CD4-positive, alpha-beta T cell treated with Interferon gamma for 1 hour (primary cell): ENCODE data around the gene CAPN10.

Experiments used
- DNase-seq: peaks from one replicate; pipeline ENCODE4 v3.0.0-alpha.2; 2020

CAPN10 gene

DNA sequence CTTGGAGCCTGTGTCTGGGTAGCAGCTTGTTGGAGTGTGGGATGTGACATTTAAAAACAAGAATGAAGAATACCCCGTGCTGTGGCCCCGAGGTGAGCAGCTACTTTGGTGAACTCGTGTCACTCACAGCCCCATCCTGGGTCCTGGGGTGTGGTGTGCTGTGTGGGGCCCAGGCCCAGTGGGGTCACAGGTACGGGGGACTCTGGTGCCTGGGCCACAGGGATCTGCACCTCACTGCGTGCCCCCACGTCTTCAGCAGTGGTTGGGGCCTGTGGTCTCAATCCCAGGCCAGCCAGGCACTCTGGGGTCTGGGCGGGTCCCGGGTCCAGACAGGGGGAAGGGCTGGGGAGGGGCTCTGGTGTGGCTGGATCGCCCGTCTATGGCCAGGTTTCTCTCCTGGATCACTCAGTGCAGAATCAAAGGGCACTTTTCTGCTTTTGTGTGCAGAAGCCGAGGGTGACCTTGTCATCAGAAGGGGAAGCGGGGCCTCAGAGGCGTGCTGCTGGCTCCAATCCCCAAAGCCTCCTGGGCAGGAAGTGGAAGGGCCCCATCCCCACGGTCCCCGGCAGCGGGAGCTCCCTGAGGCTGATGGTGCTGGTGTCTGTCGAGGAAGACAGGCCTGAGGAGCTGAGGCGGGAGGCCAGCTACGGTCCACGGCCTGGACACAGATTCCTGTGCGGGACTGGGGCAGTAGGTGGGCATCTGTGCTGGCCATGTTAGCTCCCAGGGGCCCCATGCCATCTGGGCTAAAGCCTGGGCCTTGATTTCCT, 40.2 kb downstream of the CAPN10 start:
- DNase-seq: peak; percentile 57

DNA sequence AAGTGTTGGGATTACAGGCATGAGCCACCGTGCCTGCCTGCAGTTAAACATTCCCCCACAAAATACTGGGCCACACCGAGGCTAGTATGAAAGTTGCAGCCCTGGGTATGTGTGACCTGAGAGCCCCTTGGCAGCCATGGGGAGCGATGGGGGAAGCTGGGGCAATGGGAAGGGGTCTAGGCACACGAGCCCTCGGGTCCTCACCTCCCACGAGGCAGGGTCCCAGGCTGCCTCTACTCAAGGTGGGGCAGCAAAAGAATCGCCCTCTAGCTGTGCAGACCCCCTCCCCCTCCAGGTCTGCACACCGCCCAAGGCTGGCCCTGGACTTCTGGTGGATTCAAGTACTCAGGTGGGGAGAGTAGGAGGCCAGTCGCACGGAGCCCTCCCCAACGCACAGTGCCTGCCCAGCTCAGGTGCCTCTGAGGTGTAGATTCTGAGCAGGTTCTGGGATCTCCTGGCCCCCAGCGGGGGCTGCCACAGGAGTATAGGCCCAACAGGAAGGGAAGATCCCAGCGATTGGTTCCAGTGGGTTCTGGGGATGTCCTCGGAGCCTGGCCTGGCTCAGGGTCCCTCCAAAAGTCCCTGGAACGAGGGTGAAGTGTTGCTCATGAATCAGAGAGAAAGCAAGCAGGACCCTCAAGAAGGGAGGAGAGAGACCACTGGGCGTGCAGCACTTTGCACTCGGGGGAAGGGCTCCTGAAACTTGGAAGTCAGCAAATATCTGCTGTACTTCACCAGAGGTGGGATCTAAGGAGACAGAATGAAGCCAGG, 41.4 kb downstream of the CAPN10 start:
- no peak for DNase-seq

GRCh38 chr2:240628507-240628807, 41.9 kb downstream of the CAPN10 start:
- DNase-seq: no peak

DNA sequence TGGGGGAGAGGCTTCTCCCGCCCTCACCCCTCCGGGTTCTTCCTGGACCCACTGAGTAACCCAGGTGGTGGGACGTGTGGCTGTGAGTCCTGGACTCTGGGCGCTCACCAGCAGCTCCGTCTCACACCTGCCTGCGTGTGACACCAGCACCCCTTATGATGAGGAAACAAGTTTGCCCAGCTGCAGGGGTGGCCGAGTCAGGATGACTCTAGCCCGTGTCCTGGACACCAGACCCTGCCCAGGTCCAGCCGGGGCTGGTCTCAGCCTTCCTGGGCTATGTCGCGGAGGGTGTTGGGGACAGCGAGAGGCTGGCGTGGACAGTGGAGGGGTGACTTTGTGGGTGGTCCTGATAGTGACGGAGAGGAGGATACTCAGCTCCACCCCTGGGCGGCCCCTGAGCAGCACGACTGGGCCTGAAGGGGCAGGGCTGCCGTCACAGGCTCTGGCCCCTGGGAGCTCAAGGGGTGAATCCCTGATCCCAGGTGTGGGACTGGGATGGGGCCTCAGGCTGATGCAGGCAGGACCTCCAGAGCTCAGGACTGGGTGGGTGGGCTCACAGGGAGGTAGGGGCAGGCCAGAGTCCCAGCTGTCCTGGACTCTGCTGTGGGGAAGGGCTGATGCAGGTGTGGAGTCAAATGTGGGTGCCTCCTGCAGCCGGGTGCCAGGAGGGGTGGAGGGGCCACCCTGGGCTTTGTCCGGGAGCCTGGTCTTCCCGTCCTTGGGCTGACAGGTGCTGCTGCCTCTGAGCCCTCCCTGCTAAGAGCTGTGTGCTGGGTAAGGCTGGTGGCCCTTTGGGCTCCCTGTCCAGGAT, 42.5 kb downstream of the CAPN10 start:
- DNase-seq: no peak

DNA sequence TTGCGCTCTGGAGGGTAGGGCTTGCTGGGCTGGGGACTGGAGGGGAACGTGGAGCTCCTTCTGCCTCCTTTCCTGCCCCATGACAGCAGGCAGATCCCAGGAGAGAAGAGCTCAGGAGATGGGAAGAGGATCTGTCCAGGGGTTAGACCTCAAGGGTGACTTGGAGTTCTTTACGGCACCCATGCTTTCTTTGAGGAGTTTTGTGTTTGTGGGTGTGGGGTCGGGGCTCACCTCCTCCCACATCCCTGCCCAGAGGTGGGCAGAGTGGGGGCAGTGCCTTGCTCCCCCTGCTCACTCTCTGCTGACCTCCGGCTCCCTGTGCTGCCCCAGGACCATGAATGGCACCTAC, 43.1 kb downstream of the CAPN10 start:
- DNase-seq: no peak

GRCh38 chr2:240629968-240630770, 43.6 kb downstream of the CAPN10 start:
- DNase-seq: no peak

- no peak for DNase-seq
Measured at GRCh38 chr2:240630771-240631547, 44.4 kb downstream of the CAPN10 start.

DNA sequence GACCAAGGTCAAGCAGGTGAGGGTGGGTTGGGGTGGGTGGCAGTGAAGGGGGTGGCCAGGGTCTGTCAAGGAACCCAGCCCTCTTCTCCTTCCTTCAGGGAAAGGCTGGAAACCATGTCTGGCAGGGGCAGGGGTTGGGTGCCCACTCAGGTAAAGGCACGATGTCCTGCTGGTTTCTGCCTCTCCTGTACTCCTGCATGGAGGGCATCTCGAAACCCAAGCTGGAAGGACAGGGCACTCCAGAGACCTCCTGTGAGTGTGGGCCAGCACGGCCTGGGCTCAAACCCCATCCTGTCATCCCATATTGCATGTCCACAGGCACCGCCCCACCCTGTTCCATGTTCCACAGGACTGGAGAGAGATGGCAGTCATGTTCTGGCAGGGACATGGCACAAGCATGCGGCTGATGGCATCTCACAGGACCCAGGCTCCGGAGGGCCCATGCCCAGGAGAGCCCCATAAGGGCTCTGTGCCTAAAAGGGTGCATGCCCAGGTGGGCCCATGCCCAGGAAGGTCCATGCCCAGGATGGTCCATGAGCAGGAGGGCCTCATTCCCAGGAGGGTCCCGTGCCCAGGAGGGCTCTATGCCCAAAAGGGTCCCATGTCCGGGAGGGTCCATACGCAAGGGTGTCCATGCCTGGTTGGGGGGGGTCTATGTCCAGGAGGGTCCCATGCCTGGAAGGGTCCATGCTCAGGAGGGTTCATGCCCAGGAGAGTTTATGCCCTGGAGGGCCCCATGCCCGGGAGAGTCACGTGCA, 45.2 kb downstream of the CAPN10 start:
- no peak for DNase-seq

- DNase-seq: no peak
Measured at GRCh38 chr2:240632306-240632721, 45.8 kb downstream of the CAPN10 start.

GRCh38 chr2:240635121-240635997, 48.8 kb downstream of the CAPN10 start:
- no peak for DNase-seq

- no peak for DNase-seq
Measured at GRCh38 chr2:240635998-240636547, 49.5 kb downstream of the CAPN10 start.

DNA sequence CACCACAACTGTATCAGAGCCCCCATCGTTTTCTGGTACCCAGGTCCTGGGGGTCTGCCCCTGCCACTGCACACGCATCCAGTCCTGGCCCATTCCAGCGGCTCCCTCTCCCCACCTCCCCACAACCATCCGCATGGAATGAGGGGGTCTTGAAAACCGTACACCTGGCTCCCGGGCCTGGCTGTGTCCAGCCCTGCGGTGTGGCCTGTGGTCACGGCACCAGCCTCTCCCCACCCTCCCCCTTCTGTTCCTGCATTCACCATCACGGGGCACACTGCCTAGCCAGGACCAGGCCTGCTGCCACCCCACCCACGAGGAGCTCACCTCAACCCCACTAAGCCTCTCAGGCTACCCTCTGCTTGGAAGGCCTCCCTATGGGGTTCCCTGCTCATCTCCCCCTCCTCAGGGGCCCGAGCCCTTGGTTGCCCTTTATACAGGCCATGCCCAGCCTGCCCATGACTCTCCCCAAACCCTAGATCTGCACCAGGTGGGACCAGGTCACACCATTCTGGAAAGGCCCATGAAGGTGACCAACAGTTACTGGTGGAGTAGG, 50.1 kb downstream of the CAPN10 start:
- DNase-seq: no peak

DNA sequence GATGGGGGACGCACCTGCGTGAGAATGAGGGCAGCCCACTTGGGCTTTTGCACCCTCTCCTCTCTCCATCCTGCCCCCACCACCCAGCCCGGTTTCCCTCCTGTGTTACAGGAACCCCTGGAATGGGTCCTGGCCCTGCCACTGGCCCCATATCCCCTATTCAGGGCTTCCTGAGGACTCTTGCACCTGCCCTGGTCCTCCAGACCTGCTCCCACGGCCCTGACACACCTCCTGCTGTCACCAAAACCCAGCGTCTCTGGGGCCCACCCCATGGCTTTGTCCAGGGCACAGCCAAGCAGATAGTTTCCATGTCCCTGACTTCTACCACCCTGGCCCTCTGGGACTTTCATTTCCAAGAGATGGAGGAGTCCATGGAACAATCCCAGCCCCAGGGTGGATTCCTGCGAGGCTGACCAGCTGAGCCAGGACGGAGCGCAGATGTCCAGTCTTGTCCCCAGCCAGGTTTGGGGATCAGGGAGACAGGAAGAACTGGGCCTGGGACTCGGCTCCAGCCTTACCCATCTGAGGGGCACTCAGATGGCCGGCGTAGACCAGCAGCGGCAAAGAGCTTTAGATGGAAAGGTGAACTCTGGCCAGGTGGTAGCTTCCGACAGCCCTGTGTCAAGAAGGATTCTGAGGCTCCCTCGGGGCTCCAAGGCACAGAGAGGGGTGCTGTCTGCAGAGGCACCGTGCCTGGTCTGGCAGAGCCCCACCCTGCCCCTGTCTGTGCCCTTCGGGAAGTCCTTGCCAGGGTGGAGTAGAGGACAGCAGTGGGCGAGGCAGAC, 50.8 kb downstream of the CAPN10 start:
- no peak for DNase-seq

GRCh38 chr2:240637901-240638345, 51.4 kb downstream of the CAPN10 start:
- DNase-seq: no peak

GRCh38 chr2:240638512-240639160, 52.1 kb downstream of the CAPN10 start:
- no peak for DNase-seq

DNA sequence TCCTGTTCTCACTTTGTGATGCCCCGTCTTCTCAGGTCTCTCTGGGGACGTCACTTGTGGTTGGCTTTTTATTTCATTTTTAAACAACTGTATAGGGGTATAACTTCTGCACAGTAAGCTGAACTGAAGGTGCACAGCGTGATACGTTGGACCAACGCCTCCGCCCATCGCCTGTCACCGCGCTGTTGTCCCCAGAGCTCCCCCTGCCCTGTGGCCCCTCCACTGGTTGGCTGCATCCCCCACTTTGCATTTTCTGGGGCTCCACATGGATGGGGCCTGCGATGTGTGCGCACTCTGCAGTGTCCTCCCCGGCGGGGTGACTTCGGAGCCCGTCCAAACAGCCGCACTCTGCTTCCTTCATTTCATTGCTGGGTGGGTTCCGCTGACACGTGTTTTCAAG, 53.0 kb downstream of the CAPN10 start:
- no peak for DNase-seq

- no peak for DNase-seq
Measured at GRCh38 chr2:240640939-240641338, 54.4 kb downstream of the CAPN10 start.
